CD4-positive, alpha-beta T cell treated with Interleukin-15 for 1 hour (primary cell): ENCODE data around the gene SNHG17.
"Not testable (repeated sequence)": the region's sequence is repeated elsewhere in the genome, so short reads cannot be mapped to it uniquely, and the experiment has no call there.

Source experiments
- DNase-seq: peaks from one replicate; pipeline ENCODE4 v3.0.0-alpha.2; 2020

The SNHG17 gene

GRCh38 chr20:38418509-38419204, 16.5 kb downstream of the SNHG17 start:
- no peak for DNase-seq

DNA sequence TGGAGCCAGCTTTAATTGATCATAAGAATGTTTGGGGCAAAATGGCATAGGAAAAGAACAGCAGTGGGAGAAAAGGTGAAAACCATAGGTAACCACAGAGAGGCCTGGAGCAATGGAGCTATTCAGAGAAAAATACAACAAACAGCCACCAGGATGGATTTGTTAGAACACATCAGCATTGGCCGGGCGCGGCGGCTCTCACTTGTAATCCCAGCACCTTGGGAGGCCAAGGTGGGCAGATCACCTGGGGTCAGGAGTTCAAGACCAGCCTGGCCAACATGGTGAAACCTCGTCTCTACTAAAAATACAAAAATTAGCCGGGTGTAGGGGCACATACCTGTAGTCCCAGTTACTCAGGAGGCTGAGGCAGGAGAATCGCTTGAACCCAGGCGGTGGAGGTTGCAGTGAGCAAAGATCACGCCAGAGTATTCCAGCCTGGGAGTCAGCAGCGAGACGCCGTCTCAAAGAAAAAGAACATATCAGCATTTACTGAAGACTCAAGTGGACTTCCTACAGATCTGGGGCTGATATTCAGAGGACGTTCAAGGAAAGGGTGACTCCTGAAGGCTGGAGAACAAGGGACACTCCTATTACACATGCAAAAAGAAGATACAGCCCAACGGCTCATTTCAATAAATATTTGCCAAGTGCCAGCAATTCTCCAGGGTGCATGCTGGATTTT, 20.2 kb downstream of the SNHG17 start:
- no peak for DNase-seq

DNA sequence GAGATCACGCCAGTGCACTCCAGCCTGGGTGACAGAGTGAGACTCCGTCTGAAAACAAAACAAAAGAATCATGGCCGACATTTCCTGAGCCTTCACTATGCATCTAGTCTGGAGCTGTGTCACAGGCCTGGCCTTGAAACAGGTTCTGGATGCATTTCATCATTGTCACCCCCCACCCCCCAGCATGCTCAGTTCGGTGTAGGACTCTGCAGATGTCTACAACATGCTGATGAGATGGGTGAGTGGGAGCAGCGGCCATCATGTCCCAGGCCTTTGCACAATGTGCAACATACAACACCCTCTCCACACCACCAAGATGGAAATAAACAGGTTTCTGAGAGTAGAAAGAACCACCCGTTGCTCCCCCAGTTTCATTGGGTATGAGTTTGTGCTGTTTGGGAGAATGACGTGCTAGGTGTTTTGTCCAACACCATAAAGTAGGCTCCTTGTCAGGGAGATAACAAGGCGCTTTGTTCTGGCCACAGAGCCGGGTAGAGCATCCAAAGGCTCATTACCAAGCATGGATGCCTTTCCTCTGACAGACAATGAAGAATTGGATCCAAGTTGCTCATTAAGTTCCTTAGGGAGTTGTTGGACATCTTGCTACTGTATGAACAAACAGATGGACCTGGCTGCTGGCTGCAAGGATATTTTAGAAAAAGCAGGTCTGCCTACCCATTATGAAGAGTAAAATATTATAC, 22.1 kb downstream of the SNHG17 start:
- no peak for DNase-seq

DNA sequence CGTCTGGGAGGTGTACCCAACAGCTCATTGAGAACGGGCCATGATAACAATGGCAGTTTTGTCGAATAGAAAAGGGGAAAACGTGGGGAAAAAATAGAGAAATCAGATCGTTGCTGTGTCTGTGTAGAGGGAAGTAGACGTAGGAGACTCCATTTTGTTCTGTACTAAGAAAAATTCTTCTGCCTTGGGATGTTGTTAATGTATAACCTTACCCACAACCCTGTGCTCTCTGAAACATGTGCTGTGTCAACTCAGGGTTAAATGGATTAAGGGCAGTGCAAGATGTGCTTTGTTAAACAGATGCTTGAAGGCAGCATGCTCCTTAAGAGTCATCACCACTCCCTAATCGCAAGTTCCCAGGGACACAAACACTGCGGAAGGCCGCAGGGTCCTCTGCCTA, 27.3 kb downstream of the SNHG17 start:
- not testable (repeated sequence) for DNase-seq

GRCh38 chr20:38407321-38407720, 27.8 kb downstream of the SNHG17 start:
- DNase-seq = no peak

DNA sequence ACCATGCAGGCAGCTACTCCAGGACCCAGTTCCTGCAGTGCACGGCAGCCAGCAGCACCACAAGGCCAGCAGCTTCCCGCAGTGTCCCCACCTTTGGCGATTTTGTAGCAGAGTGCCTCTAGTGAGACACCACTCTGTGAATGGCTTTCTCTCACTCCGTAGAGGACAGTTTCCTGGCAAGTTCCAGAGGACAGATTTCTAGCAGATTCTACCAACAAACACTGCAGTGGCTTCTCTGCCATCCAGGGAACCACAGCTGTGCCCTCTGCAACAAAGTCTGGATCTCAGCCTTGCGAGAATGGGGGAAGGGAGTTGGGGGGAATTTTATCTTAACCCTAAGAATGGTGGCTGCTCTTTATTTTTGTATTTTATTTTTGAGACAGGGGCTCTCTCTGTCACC, 28.7 kb downstream of the SNHG17 start:
- DNase-seq = no peak

DNA sequence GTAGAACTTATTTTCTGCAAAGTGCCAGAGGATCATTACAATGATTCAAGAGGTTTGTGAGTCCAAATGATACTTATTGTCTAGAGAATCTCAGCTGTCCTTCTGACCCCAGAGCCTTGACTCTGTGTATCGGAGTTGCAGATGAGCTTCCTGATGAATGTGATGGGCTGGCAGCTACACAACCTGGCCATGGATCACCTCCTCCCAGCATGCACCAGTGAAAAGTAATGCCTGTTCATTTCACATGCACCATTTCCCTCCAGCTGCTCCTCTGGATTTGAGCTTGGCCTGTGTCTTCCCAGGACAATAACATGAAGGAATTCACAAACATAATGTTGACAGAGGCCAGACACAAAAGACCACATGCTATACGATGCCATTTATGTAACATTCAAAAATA, 30.0 kb downstream of the SNHG17 start:
- DNase-seq = no peak

DNA sequence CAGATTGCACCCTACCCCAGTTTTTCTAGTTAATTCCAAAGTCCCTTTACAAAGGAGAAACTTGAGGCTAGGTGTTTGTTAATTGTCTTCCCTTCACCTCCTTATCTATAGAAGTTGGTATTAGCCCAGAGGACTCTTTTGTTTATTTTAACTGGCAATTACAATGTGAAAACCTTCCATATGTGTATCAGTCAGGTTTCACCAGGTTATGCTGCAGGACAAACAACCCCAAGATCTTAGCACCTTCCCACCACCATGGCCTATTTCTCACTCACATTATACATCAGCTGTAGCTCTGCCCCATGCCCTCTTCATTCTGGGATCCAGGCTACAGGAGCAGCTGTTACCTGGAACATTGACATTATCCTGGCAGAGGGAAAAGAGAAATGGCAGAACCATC, 31.1 kb downstream of the SNHG17 start:
- DNase-seq = no peak

DNA sequence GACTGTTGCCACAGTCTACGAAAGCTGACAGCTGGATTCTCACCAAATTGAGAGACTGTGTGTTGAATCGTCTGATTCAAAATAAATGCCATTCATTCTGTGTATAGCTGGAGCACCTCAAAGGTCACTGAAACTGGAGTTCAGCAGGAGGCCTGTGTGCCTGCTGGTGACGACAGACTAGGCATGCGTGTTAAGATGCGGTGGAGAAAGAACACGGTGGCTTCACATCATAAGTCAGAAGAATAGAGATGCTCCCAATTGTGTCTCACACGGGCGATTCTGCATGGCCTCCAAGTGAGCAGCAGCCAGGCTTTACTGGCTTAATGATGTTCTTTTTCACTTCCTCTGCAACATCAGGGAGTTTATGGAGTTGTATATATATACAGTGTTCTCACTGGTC, 32.3 kb downstream of the SNHG17 start:
- no peak for DNase-seq

- DNase-seq = no peak
These were observed 33.0 kb downstream of the SNHG17 start for GRCh38 chr20:38402089-38402488.

GRCh38 chr20:38395751-38396395, 39.3 kb downstream of the SNHG17 start:
- DNase-seq = not testable (repeated sequence)

- no peak for DNase-seq
These were observed 40.0 kb downstream of the SNHG17 start for GRCh38 chr20:38395165-38395564.

DNA sequence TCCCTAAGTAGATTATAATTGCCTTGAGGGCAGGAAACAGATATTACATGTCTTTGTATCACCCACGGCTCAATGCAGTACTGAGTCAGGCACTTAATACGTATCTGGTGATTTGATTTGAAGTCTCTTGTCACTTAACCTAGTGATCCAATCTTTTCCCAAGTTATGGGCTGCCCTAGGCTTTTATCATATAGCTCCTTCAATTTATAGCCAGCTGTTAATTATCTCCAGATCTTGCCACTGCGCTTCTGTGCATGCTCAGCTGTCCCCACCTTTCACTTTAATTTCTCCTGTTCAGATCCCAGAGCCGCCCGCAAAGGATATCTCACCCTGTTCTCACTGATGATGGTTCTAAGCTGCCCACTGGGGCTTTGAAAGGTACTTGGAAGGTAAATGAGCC, 41.9 kb downstream of the SNHG17 start:
- DNase-seq = no peak

DNA sequence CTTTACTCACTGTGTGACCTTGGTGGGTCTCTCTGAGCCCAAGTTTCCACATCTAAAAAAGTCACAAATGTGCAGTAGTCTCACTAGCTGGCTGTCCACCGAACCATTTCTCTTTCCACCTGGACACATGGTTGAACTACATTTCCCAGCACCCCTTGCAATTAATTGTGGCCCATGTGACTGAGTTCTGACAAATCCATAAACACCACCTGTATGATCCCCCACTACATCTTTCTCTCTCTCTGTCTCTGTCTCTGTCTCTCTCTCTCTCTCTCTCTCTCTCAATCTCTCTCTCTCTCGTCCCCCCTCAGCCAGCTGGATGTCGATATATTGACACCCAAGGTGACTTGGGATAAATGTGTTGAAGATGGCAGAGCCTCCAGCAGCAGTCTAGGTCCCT, 42.8 kb downstream of the SNHG17 start:
- no peak for DNase-seq

DNA sequence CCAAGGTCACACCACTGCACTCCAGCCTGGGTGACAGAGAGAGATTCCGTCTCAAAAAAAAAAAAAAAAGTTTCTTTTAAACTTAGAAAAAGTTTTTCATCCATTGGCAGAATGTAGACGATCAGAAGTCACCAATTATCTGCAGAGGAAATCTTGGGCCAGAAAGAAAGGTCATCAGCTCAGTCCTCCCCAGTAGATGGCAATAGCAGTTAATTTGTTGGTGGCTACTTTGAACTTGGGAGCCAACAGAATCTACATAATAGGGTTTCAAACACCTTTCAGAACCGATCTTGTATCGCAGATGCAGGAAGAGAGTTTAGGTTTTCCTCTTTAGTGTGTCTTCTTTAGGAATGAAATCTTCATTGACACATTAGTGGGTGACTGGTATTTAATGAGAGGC, 47.2 kb downstream of the SNHG17 start:
- DNase-seq = no peak

DNA sequence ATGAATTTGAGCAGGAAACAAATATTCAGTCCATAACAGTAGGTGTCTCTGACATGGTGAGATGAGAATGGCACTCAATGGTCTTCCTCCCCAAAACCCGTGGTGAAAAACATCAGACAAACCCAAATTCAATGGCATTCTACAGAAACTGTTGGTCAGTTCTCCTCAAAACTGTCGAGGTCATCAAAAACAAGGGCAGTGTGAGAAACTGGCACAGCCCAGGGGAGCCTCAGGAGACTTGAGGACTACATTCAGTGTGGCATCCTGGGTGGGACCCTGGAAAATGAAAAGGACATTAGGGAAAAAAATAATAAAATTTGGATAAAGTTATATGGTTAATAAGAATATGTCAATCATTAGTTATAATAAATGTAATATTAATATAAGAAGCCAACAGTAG, 48.3 kb downstream of the SNHG17 start:
- no peak for DNase-seq

DNA sequence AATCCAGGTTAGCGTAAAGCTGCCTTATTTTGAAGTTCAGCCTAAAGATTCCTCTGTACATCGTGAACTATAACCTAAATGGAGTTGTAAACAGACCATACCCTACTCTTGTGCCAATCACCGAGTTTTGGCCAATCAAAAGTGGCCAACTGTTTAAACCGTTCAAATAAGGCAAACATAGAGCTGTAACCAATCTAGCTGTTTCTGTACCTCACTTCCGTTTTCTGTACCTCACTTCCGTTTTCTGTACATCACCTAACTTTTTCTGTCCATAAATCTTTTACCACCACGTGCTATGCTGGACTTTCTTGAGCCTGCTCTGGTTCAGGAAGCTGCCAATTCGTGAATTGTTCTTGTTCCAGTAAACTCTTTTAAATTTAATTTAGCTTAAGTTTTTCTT, 49.1 kb downstream of the SNHG17 start:
- no peak for DNase-seq

DNA sequence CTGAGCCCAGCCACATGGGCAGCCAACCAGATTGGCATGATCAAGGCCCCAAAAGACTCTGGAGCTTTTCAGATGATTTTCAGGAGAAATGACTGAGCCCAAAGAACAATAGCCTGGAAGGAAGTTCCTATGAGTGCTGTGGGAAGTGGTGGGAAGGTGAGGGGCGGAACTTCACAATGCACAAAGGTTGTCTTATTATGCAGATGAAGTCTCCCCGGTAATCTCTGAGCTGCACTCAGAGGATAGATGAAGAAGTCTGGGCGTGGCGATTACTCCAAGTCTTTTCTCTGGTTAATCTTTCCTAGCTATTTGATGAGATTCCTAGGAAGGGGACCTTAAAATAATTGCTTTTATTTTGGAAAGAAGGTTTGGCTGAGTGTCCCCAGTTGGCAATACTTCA, 52.0 kb downstream of the SNHG17 start:
- DNase-seq = no peak

GRCh38 chr20:38377838-38378237, 57.3 kb downstream of the SNHG17 start:
- not testable (repeated sequence) for DNase-seq

- no peak for DNase-seq
These were observed 58.0 kb downstream of the SNHG17 start for GRCh38 chr20:38377039-38377685.

GRCh38 chr20:38373898-38374297, 61.2 kb downstream of the SNHG17 start:
- no peak for DNase-seq

GRCh38 chr20:38373231-38373867, 61.8 kb downstream of the SNHG17 start:
- DNase-seq = no peak

- no peak for DNase-seq
These were observed 62.3 kb downstream of the SNHG17 start for GRCh38 chr20:38372806-38373205.
